ENCODE measurements around the gene JOSD1. TPM values are rescaled to one million over a fixed set of nuclear protein-coding genes. Genes with fewer than 3 reads are reported as not detected.

Gene JOSD1
- total RNA-seq, 1 donor from 2014 or later, result 44.7 TPM

- no peaks in the 10 kb centered on the region for H3K9me3 ChIP-seq
- ATAC-seq, result peak; percentile 6 to 30
- H3K27ac ChIP-seq, result peak overlapping the region; percentile 97
- no peaks in the 10 kb centered on the region for H3K27me3 ChIP-seq (ENCODE audit: low read depth)
- no peak for TF ChIP-seq CTCF (IDR thresholded peaks at IDR 0.05)
- intact Hi-C loops (cut with DNase I), result no loop called here
- H3K36me3 ChIP-seq, result peaks cover 24% of the 10 kb centered on the region
- H3K4me3 ChIP-seq, result peak overlapping the region; percentile 95
- peaks cover 47% of the 10 kb centered on the region for H3K4me1 ChIP-seq
- DNase-seq, result peak; percentile 71
Measured at GRCh38 chr22:38706101-38706900, 5.6 kb upstream of the JOSD1 start.

- Histone ChIP-seq H3K27ac (peak within 1 kb of the TSS; percentile 97), H3K9me3 (no peaks in the 10 kb centered on the region), H3K27me3 (ENCODE audit: low read depth) (no peaks in the 10 kb centered on the region), H3K36me3 (peaks cover 18% of the 10 kb centered on the region), H3K4me3 (peak within 1 kb of the TSS; percentile 95), H3K4me1 (peaks cover 48% of the 10 kb centered on the region)
- DNase-seq (peak; percentile 98), ATAC-seq (peak; percentile 91 to 94)
- intact Hi-C loops (cut with DNase I), result no loop called here
- TF ChIP-seq CTCF (IDR thresholded peaks at IDR 0.05), result no peak
Measured at GRCh38 chr22:38705235-38706100, 4.7 kb upstream of the JOSD1 start, which contains the start of gene GTPBP1. Gene GTPBP1 (plus strand): TSS chr22:38705944. CDS start chr22:38705956, 12 bp downstream.

- Histone ChIP-seq H3K27me3 (ENCODE audit: low read depth) (no peaks in the 10 kb centered on the region), H3K27ac (peak overlapping the region; percentile 64), H3K36me3 (peaks cover 11% of the 10 kb centered on the region), H3K4me3 (peak overlapping the region; percentile 36), H3K4me1 (peaks cover 48% of the 10 kb centered on the region), H3K9me3 (no peaks in the 10 kb centered on the region)
- no peak for ATAC-seq
- intact Hi-C loops (cut with DNase I), result no loop called here
- no peak for TF ChIP-seq CTCF (IDR thresholded peaks at IDR 0.05)
- no peak for DNase-seq
Measured at GRCh38 chr22:38704654-38705234, 4.0 kb upstream of the JOSD1 start.

- Histone ChIP-seq H3K4me3 (peak overlapping the region; percentile 79), H3K36me3 (no peaks in the 10 kb centered on the region), H3K9me3 (no peaks in the 10 kb centered on the region), H3K4me1 (peaks cover 63% of the 10 kb centered on the region), H3K27ac (peak overlapping the region; percentile 98), H3K27me3 (ENCODE audit: low read depth) (no peaks in the 10 kb centered on the region)
- ATAC-seq, result peak; percentile 64 to 66
- intact Hi-C loops (cut with DNase I), result no loop called here
- TF ChIP-seq CTCF (IDR thresholded peaks at IDR 0.05), result no peak
- DNase-seq, result peak; percentile 86
Measured at GRCh38 chr22:38700270-38700788, 414 bp downstream of the JOSD1 start.

- intact Hi-C loops (cut with DNase I), result no loop called here
- no peaks in the 10 kb centered on the region for H3K27me3 ChIP-seq (ENCODE audit: low read depth)
- DNase-seq, result no peak
- peak overlapping the region; percentile 98 for H3K27ac ChIP-seq
- no peak for TF ChIP-seq CTCF (IDR thresholded peaks at IDR 0.05)
- peaks cover 65% of the 10 kb centered on the region for H3K4me1 ChIP-seq
- H3K9me3 ChIP-seq, result no peaks in the 10 kb centered on the region
- H3K4me3 ChIP-seq, result peak overlapping the region; percentile 79
- H3K36me3 ChIP-seq, result no peaks in the 10 kb centered on the region
- ATAC-seq, result no peak
Measured at GRCh38 chr22:38699784-38700183, 959 bp downstream of the JOSD1 start.
